Natural killer cell (primary cell): ENCODE results near the gene CDK4. TPM values are rescaled to one million over a fixed set of nuclear protein-coding genes. Genes with fewer than 3 reads are reported as not detected.

ENCODE experiments used
- ATAC-seq, 3 donors: fragments of 150-1000 bp in 2 of 3; fragments of 200-7000 bp in 1 of 3; cut with Tn5 transposase; 1 replicate in 1 of 3; 2 replicates in 2 of 3; pipeline ENCODE4 v1.10.0; 2021; ENCODE audit warnings: mild to moderate bottlenecking in 2 of 3, moderate library complexity in 2 of 3
- DNase-seq, 2 donors: peaks; one replicate each; pipeline versions ENCODE4 v3.0.0 to v3.0.0-alpha.2; 2013 to 2021; ENCODE audit warnings: mixed read lengths in 1 of 2
- H3K27ac ChIP-seq: one replicate; pipeline ENCODE4 v1.5.1; 2013; ENCODE audit warnings: mild to moderate bottlenecking, low read length
- H3K27me3 ChIP-seq: one replicate; pipeline ENCODE4 v1.6.1; 2013; ENCODE audit warnings: low read length; ENCODE audit not compliant: control insufficient read depth, insufficient read depth
- H3K36me3 ChIP-seq: one replicate; pipeline ENCODE4 v1.6.1; 2013; ENCODE audit warnings: low read length; ENCODE audit not compliant: control insufficient read depth, insufficient read depth
- H3K4me1 ChIP-seq: one replicate; pipeline ENCODE4 v1.6.1; 2013; ENCODE audit warnings: low read length; ENCODE audit not compliant: control insufficient read depth, insufficient read depth
- H3K4me3 ChIP-seq: one replicate; pipeline ENCODE4 v1.5.1; 2013; ENCODE audit warnings: low read length
- H3K9me3 ChIP-seq: one replicate; pipeline ENCODE4 v1.6.1; 2013; ENCODE audit warnings: low read length; ENCODE audit not compliant: control insufficient read depth, insufficient read depth
- H3K27ac Mint-ChIP-seq, 2 donors: one replicate each; pipeline ENCODE4 v1.8.0; 2022; ENCODE audit warnings: mild to moderate bottlenecking in 2 of 2, mixed read lengths in 2 of 2, moderate library complexity in 1 of 2
- H3K27me3 Mint-ChIP-seq, 2 donors: one replicate each; pipeline ENCODE4 v1.8.0; 2022; ENCODE audit warnings: low read depth in 2 of 2, mixed read lengths in 2 of 2
- H3K36me3 Mint-ChIP-seq: one replicate; pipeline ENCODE4 v1.8.0; 2022; ENCODE audit warnings: mixed read lengths
- H3K4me1 Mint-ChIP-seq, 2 donors: one replicate each; pipeline ENCODE4 v1.8.0; 2022; ENCODE audit warnings: mixed read lengths in 2 of 2
- H3K4me3 Mint-ChIP-seq: one replicate; pipeline ENCODE4 v1.8.0; 2022; ENCODE audit warnings: mild to moderate bottlenecking, moderate library complexity, mixed read lengths
- H3K9me3 Mint-ChIP-seq, 2 donors: one replicate each; pipeline ENCODE4 v1.8.0; 2022; ENCODE audit warnings: mixed read lengths in 2 of 2
- WGBS: methylation state at CpG from one replicate; pipeline ENCODE4 v1.1.7; 2013; ENCODE audit warnings: missing lambda C conversion rate; ENCODE audit not compliant: insufficient coverage; 5-methylcytosine and 5-hydroxymethylcytosine counted together
- intact Hi-C: fragments of 100-400 bp; cut with micrococcal nuclease; formaldehyde crosslinking; loops from one replicate; pipeline ENCODE4 v1.14.2; 2022
- total RNA-seq, 4 donors: library from RNA; stranded (reverse); fragments of 120-200 nt in 1 of 4; gene quantifications; one replicate each; pipeline versions ENCODE4 v1.2.3 to v1.2.4, GENCODE V29; 2013 to 2022
- TF ChIP-seq, protein P1 (sequence below): fragments of 200-600 bp; IDR thresholded peaks from one replicate; pipeline ENCODE4 v1.8.0; 2022; ENCODE audit warnings: antibody characterized with exemption

Gene CDK4
- total RNA-seq, 3 donors from 2014 or later (not counting 1 experiment from before 2014, with no cell fraction given): 30.7 to 39.5 (median 37.7) TPM

DNA sequence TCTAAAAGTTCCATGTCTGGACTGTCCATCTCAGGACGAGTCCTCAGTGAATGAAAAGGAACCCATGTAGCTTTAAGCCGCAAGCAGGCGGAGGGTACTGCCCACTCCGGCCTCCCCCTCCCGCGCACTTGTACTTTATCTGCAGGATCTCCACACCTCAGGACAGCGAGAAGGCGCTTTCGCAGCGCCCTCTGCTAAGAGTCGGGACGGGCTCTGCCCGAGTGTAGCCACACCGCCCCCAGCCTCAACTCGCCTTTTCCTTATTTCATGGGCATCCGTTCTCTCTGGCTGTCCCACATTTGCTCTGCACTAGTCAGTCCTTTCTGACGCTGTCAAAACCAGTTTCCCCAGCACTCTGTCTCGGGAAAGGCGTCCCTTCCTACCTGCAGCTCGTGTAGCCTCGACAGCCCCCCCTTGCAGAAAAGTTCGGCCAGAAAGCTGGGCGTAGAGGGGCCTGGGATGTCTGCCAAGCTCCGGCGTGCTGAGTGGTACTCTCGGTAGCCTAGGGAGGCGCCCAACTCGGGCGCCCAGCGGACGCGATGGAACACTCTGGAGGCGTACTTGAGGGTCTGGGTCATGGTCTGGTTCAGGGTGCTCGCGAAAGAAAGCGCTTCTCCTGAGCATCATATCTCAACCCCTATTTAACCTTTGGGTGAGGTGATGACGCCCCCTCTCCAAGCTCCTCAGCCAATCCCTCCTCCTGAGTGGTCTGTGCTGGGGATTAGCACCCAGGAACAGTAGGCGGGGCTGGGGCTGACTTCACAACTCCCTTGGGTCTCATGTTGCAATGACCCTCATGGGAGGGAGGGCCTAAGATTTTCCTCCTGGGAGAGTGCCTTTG, 14.6 kb upstream of the CDK4 start, which contains the start of gene CYP27B1:
Gene CYP27B1 (minus strand): TSS at position 615 of the 841 bp plus-strand sequence. CDS start 37 bp downstream, at position 578.
- H3K27ac ChIP-seq: no peak within 1 kb of the TSS
- WGBS: 13% methylated on average over 38 of the region's 38 CpGs
- peaks cover 41% of the 10 kb centered on the region for H3K27me3 ChIP-seq
- H3K4me1 Mint-ChIP-seq: peaks cover 27 to 31% of the 10 kb centered on the region in 2 donors
- H3K36me3 ChIP-seq: no peaks in the 10 kb centered on the region
- peak in 1 of 2 donors; percentile 34 for DNase-seq
- no peaks in the 10 kb centered on the region for H3K36me3 Mint-ChIP-seq
- peak within 1 kb of the TSS; percentile 43 for H3K4me3 ChIP-seq
- H3K4me3 Mint-ChIP-seq: peak within 1 kb of the TSS; percentile 86
- peaks cover 35% of the 10 kb centered on the region for H3K4me1 ChIP-seq
- TF ChIP-seq, protein P1, sequence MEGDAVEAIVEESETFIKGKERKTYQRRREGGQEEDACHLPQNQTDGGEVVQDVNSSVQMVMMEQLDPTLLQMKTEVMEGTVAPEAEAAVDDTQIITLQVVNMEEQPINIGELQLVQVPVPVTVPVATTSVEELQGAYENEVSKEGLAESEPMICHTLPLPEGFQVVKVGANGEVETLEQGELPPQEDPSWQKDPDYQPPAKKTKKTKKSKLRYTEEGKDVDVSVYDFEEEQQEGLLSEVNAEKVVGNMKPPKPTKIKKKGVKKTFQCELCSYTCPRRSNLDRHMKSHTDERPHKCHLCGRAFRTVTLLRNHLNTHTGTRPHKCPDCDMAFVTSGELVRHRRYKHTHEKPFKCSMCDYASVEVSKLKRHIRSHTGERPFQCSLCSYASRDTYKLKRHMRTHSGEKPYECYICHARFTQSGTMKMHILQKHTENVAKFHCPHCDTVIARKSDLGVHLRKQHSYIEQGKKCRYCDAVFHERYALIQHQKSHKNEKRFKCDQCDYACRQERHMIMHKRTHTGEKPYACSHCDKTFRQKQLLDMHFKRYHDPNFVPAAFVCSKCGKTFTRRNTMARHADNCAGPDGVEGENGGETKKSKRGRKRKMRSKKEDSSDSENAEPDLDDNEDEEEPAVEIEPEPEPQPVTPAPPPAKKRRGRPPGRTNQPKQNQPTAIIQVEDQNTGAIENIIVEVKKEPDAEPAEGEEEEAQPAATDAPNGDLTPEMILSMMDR: no peak
- H3K9me3 ChIP-seq: no peaks in the 10 kb centered on the region
- peak; percentile 52 to 70 (median 58) for ATAC-seq
- peaks cover 40 to 44% of the 10 kb centered on the region in 2 donors for H3K27me3 Mint-ChIP-seq
- H3K9me3 Mint-ChIP-seq: no peaks in the 10 kb centered on the region
- intact Hi-C loops: no loop called here
- peak within 1 kb of the TSS; percentile 31 to 36 for H3K27ac Mint-ChIP-seq

DNA sequence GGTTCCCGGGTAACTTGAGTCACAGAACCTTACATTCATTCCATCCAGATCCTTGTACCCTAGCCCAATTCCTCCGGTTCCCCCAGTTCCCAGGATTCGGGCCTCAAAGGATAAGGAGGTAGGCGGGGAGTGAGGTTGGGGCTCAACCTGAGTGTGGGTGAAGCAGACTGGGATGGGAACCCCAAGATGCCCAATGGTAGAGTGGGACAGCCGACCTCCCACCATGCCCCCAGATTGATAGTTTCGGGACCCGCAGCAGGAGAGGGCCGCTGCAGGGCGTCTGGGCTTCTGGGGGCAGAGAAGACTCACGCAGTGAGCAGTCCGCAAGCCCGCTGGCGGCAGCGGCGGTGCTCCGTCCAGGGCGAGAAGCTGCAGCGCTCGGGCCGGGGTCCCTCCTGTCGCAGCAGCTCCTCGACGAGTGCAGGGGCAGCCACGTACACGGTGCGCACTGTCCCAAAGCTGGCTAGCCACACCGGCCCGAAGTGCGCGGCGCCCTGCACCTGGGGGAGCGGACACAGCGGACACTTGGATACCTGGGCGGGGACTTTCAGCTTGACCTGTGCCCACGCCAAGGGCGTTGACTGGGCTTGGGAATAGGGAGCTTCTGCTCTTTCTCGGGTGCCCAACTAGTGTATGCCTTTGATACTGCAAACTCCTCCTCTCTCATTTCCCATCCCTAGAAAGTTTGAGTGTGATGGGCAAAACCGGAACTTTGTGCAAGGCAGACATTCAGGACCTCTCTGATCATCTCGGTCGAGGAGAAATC, 13.8 kb upstream of the CDK4 start:
- H3K27ac Mint-ChIP-seq: peak overlapping the region; percentile 36 to 74
- peak in 1 of 2 donors; percentile 24 for DNase-seq
- peaks cover 30% of the 10 kb centered on the region for H3K4me1 ChIP-seq
- no peaks in the 10 kb centered on the region for H3K36me3 ChIP-seq
- H3K27me3 ChIP-seq: peaks cover 41% of the 10 kb centered on the region
- H3K27me3 Mint-ChIP-seq: peaks cover 40 to 44% of the 10 kb centered on the region in 2 donors
- TF ChIP-seq, protein P1: no peak
- H3K27ac ChIP-seq: no peak overlapping the region
- ATAC-seq: peak in 1 of 3 donors; percentile 22
- H3K4me1 Mint-ChIP-seq: peaks cover 23 to 26% of the 10 kb centered on the region in 2 donors
- no peaks in the 10 kb centered on the region for H3K36me3 Mint-ChIP-seq
- intact Hi-C loops: no loop called here
- peak overlapping the region; percentile 86 for H3K4me3 Mint-ChIP-seq
- H3K9me3 ChIP-seq: no peaks in the 10 kb centered on the region
- WGBS: 3% methylated on average over 39 of the region's 40 CpGs
- peak overlapping the region; percentile 43 for H3K4me3 ChIP-seq
- H3K9me3 Mint-ChIP-seq: no peaks in the 10 kb centered on the region

- WGBS: 1% methylated on average over 60 of the region's 60 CpGs
- no peaks in the 10 kb centered on the region for H3K36me3 Mint-ChIP-seq
Measured at GRCh38 chr12:57765003-57765697, 13.0 kb upstream of the CDK4 start.

More at GRCh38 chr12:57765003-57765697, 13.0 kb upstream of the CDK4 start:
- Mint-ChIP-seq H3K27ac (peak overlapping the region in 1 of 2 donors; percentile 74), H3K4me3 (peak overlapping the region; percentile 86), H3K9me3 (no peaks in the 10 kb centered on the region), H3K4me1 (peaks cover 23 to 26% of the 10 kb centered on the region in 2 donors), H3K27me3 (peaks cover 40 to 44% of the 10 kb centered on the region in 2 donors)
- no peaks in the 10 kb centered on the region for H3K9me3 ChIP-seq
- intact Hi-C loops: no loop called here
- TF ChIP-seq, protein P1: peak; percentile 30
- ATAC-seq (peak; percentile 69 to 75 (median 69)), DNase-seq (peak; percentile 47 to 72)
- peak overlapping the region; percentile 43 for H3K4me3 ChIP-seq
- no peaks in the 10 kb centered on the region for H3K36me3 ChIP-seq
- peaks cover 41% of the 10 kb centered on the region for H3K27me3 ChIP-seq
- no peak overlapping the region for H3K27ac ChIP-seq
- H3K4me1 ChIP-seq: peaks cover 30% of the 10 kb centered on the region
